IMR-90 (cell line): Measurements from ENCODE around the gene KRT37. TPM values are rescaled to one million over a fixed set of nuclear protein-coding genes. Genes with fewer than 3 reads are reported as not detected.

Experiments
- ATAC-seq: fragments of 200-7000 bp; cut with Tn5 transposase; 2 replicates; pipeline ENCODE4 v1.9.1; 2020; ENCODE audit warnings: low read depth, mild to moderate bottlenecking, moderate library complexity
- BruUV-seq: library from RNA; stranded (reverse); fragments of 400-500 nt; replicated peaks from 2 replicates; lab custom pipeline; 2021; lab: Mats Ljungman, UMichigan
- CTCF ChIA-PET: fragments of 300-600 bp; formaldehyde crosslinking; extraction: SDS; loops from one replicate; lab custom pipeline; 2021; ENCODE audit warnings: antibody characterized with exemption; lab: Yijun Ruan, JAX
- POLR2A ChIA-PET: fragments of 300-600 bp; sonication (Branson Sonifier 250); formaldehyde crosslinking; loops from one replicate; lab custom pipeline; 2022; ENCODE audit warnings: antibody characterized with exemption; ENCODE audit not compliant: unreplicated experiment; lab: Charles Lee
- DNase-seq: peaks from one replicate; pipeline ENCODE4 v3.0.0; 2013
- H2AFZ ChIP-seq: replicated peaks from 2 replicates; pipeline ENCODE3; 2013; ENCODE audit warnings: low read length, mild to moderate bottlenecking; ENCODE audit not compliant: poor library complexity
- H2AK5ac ChIP-seq: 2 replicates; pipeline ENCODE4 v1.6.1; 2013; ENCODE audit warnings: low read depth, low read length, inconsistent platforms
- H2AK9ac ChIP-seq: replicated peaks from 2 replicates; pipeline ENCODE3; 2013; ENCODE audit warnings: mild to moderate bottlenecking, low read depth, low read length, moderate library complexity; ENCODE audit not compliant: poor library complexity
- H2BK120ac ChIP-seq: 2 replicates; pipeline ENCODE4 v1.6.1; 2013; ENCODE audit warnings: low read depth, low read length, inconsistent platforms
- H2BK15ac ChIP-seq: 3 replicates; pipeline ENCODE4 v1.6.1; 2013; ENCODE audit warnings: low read depth, low read length, inconsistent platforms
- H2BK20ac ChIP-seq: 2 replicates; pipeline ENCODE4 v1.6.1; 2013; ENCODE audit warnings: low read depth, mild to moderate bottlenecking, inconsistent platforms, low read length, moderate library complexity
- H2BK5ac ChIP-seq: 2 replicates; pipeline ENCODE4 v1.6.1; 2013; ENCODE audit warnings: mild to moderate bottlenecking, low read depth, low read length, inconsistent platforms; ENCODE audit not compliant: poor library complexity, severe bottlenecking
- H3K14ac ChIP-seq: replicated peaks from 2 replicates; pipeline ENCODE4 v1.6.1; 2013; ENCODE audit warnings: low read depth, low read length, inconsistent platforms
- H3K18ac ChIP-seq: 2 replicates; pipeline ENCODE4 v1.6.1; 2013; ENCODE audit warnings: low read depth, low read length, control low read depth
- H3K23ac ChIP-seq: 2 replicates; pipeline ENCODE4 v1.6.1; 2013; ENCODE audit warnings: low read depth, low read length, inconsistent platforms
- H3K27ac ChIP-seq: 2 replicates; pipeline ENCODE4 v1.5.1; 2013; ENCODE audit warnings: mild to moderate bottlenecking, control low read depth, low read length; ENCODE audit not compliant: insufficient read depth
- H3K27me3 ChIP-seq: 2 replicates; pipeline ENCODE4 v1.6.1; 2013; ENCODE audit warnings: low read length; ENCODE audit not compliant: control insufficient read depth, insufficient read depth
- H3K36me3 ChIP-seq: 2 replicates; pipeline ENCODE4 v1.6.1; 2013; ENCODE audit warnings: low read length, mixed read lengths; ENCODE audit not compliant: control insufficient read depth, insufficient read depth
- H3K4ac ChIP-seq: 2 replicates; pipeline ENCODE4 v1.6.1; 2013; ENCODE audit warnings: low read depth, low read length, inconsistent platforms
- H3K4me1 ChIP-seq: 2 replicates; pipeline ENCODE4 v1.6.1; 2013; ENCODE audit warnings: low read length, mixed read lengths; ENCODE audit not compliant: control insufficient read depth, insufficient read depth
- H3K4me2 ChIP-seq: 2 replicates; pipeline ENCODE4 v1.6.1; 2013; ENCODE audit warnings: low read depth, mild to moderate bottlenecking, control low read depth, low read length, moderate library complexity
- H3K4me3 ChIP-seq: 2 replicates; pipeline ENCODE4 v1.5.1; 2013; ENCODE audit warnings: low read depth, mild to moderate bottlenecking, control low read depth, low read length, moderate library complexity; ENCODE audit not compliant: insufficient read depth
- H3K56ac ChIP-seq: 2 replicates; pipeline ENCODE4 v1.6.1; 2013; ENCODE audit warnings: low read length, inconsistent platforms; ENCODE audit not compliant: insufficient read depth; ENCODE audit errors: extremely low read depth
- H3K79me1 ChIP-seq, 2 experiments: 2 replicates each; pipeline ENCODE4 v1.6.1; 2013; ENCODE audit warnings: low read length in 2 of 2, inconsistent platforms in 1 of 2, low read depth in 1 of 2
- H3K9ac ChIP-seq: 2 replicates; pipeline ENCODE4 v1.6.1; 2013; ENCODE audit warnings: low read depth, low read length, control low read depth
- H3K9me1 ChIP-seq: 2 replicates; pipeline ENCODE4 v1.6.1; 2013; ENCODE audit warnings: low read length, inconsistent platforms; ENCODE audit not compliant: insufficient read depth
- H3K9me3 ChIP-seq: 2 replicates; pipeline ENCODE4 v1.6.1; 2013; ENCODE audit warnings: low read length; ENCODE audit not compliant: control insufficient read depth, insufficient read depth
- H4K20me1 ChIP-seq: 2 replicates; pipeline ENCODE4 v1.6.1; 2013; ENCODE audit warnings: low read length, inconsistent platforms; ENCODE audit not compliant: insufficient read depth
- H4K5ac ChIP-seq: 2 replicates; pipeline ENCODE4 v1.6.1; 2013; ENCODE audit warnings: mild to moderate bottlenecking, low read depth, low read length, control low read depth
- H4K8ac ChIP-seq, 2 experiments: 2 replicates each; pipeline ENCODE4 v1.6.1; 2013; ENCODE audit warnings: low read depth in 2 of 2, low read length in 2 of 2, control low read depth in 1 of 2, inconsistent platforms in 1 of 2
- H4K91ac ChIP-seq: 2 replicates; pipeline ENCODE4 v1.6.1; 2013; ENCODE audit warnings: low read depth, low read length, inconsistent platforms; ENCODE audit not compliant: insufficient read depth
- FOS ChIP-seq: fragments of 150-350 bp; IDR thresholded peaks from 2 replicates; pipeline ENCODE4 v1.6.1; 2016; ENCODE audit warnings: low read depth, low read length
- WGBS, 2 experiments: methylation state at CpG; one replicate each; pipeline versions ENCODE4 v1.1.5 to v1.1.7; 2013; ENCODE audit warnings: missing lambda C conversion rate in 2 of 2; ENCODE audit not compliant: insufficient read length in 1 of 2; ENCODE audit errors: extremely low coverage in 2 of 2; 5-methylcytosine and 5-hydroxymethylcytosine counted together
- dilution Hi-C: fragments of 300-500 bp; cut with HindIII; formaldehyde crosslinking; loops from one replicate; pipeline ENCODE4 v1.14.3; 2018; ENCODE audit warnings: low sequenced_read_pairs; ENCODE audit not compliant: unreplicated experiment
- in situ Hi-C: fragments of 300-500 bp; cut with MboI; formaldehyde crosslinking; loops from 3 replicates; pipeline ENCODE4 v1.14.3; 2019; ENCODE audit warnings: low sequenced_read_pairs, inconsistent platforms, mixed read lengths
- intact Hi-C: fragments of 100-400 bp; cut with micrococcal nuclease; formaldehyde crosslinking; loops from 2 replicates; pipeline ENCODE4 v1.10.0; 2022
- polyA plus RNA-seq, 3 experiments: library from polyadenylated mRNA; depleted of rRNA; stranded (reverse); fragments of >200 nt; gene quantifications; 2 replicates each; pipeline ENCODE4 v1.2.3, GENCODE V29; 2012; ENCODE audit warnings: low replicate concordance in 1 of 3
- total RNA-seq: library from RNA; depleted of rRNA; stranded (reverse); fragments of >200 nt; gene quantifications from 2 replicates; pipeline ENCODE4 v1.2.3, GENCODE V29; 2012
- TF ChIP-seq, protein P1 (sequence below): fragments of 150-350 bp; IDR thresholded peaks from 2 replicates; pipeline ENCODE4 v1.6.1; 2016; ENCODE audit warnings: low read depth, mild to moderate bottlenecking, low read length, moderate library complexity, borderline replicate concordance

The KRT37 gene
- total and polyA plus RNA-seq, 2 of the 4 experiments (the other 2 are of a cell fraction): not detected

DNA sequence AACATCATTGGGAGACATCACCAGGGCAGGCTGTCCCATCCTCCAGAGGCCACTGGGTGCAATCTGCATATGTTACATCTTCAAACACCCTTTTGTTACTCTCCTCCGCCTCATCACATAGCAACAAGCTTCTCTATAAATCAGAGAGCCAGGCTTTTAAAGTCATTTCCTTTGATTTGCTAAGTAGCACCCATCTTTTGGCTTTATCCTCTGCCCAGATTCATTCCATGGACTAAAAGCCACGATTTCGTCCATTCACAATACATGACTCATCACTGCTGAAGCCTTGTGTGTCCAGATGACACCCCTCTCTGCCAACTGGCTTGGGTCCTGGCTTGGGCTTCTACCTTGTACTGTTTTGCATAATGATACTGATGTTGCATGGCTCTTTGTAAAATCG is 18.4 kb upstream of the KRT37 start:
- intact Hi-C loops (no loop called here), in situ Hi-C loops (no loop called here), dilution Hi-C loops (no loop called here)
- DNase-seq (peak; percentile 57), ATAC-seq (no peak)
- Histone ChIP-seq H3K9ac (no peak overlapping the region), H3K56ac (no peak overlapping the region), H3K4me1 (peaks cover 10% of the 10 kb centered on the region), H3K27me3 (no peaks in the 10 kb centered on the region), H4K91ac (no peak overlapping the region), H3K4ac (no peak overlapping the region), H3K4me2 (no peak overlapping the region), H4K8ac (no peak overlapping the region), H3K79me1 (no peaks in the 10 kb centered on the region), H2AFZ (no peak overlapping the region), H3K23ac (no peak overlapping the region), H3K27ac (no peak overlapping the region), H4K20me1 (no peaks in the 10 kb centered on the region), H2AK9ac (no peak overlapping the region), H2BK120ac (peak overlapping the region; percentile 13; the same call in 1 of the 2 replicates), H2BK5ac (no peak overlapping the region), H2AK5ac (no peak overlapping the region), H3K9me3 (no peaks in the 10 kb centered on the region), H3K9me1 (peaks cover 4% of the 10 kb centered on the region), H3K4me3 (no peak overlapping the region), H3K14ac (peak overlapping the region; percentile 62; the same call in 1 of the 2 replicates), H3K18ac (no peak overlapping the region; the same call in 1 of the 2 replicates), H2BK20ac (peak overlapping the region; percentile 23; the same call in 1 of the 2 replicates), H3K36me3 (no peaks in the 10 kb centered on the region), H4K5ac (no peak overlapping the region), H2BK15ac (0 out of 3 replicates have a peak overlapping the region, but pooled peaks have one; percentile 35)
- CTCF ChIA-PET: interaction anchor here (0.6 kb wide), 1 partner anchor 10 kb away, joined by 5 read pairs; no protein-coding TSS in a partner anchor
- 73% methylated on average over 3 of the region's 4 CpGs; no CpG with 5 or more reads in 1 of the 2 experiments for WGBS, 2 experiments
- POLR2A ChIA-PET: no interaction called here
- peak; percentile 28; the same call in 1 of the 2 replicates for TF ChIP-seq FOS
- TF ChIP-seq, protein P1, sequence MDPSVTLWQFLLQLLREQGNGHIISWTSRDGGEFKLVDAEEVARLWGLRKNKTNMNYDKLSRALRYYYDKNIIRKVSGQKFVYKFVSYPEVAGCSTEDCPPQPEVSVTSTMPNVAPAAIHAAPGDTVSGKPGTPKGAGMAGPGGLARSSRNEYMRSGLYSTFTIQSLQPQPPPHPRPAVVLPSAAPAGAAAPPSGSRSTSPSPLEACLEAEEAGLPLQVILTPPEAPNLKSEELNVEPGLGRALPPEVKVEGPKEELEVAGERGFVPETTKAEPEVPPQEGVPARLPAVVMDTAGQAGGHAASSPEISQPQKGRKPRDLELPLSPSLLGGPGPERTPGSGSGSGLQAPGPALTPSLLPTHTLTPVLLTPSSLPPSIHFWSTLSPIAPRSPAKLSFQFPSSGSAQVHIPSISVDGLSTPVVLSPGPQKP: no peak
- no TSS peak for BruUV-seq
